Measurements from ENCODE around the gene NUTF2. TPM values are rescaled to one million over a fixed set of nuclear protein-coding genes. Genes with fewer than 3 reads are reported as not detected.

NUTF2 gene
- total and polyA plus RNA-seq, 9 donors = 35.9 to 105 (median 67.8) TPM

DNA sequence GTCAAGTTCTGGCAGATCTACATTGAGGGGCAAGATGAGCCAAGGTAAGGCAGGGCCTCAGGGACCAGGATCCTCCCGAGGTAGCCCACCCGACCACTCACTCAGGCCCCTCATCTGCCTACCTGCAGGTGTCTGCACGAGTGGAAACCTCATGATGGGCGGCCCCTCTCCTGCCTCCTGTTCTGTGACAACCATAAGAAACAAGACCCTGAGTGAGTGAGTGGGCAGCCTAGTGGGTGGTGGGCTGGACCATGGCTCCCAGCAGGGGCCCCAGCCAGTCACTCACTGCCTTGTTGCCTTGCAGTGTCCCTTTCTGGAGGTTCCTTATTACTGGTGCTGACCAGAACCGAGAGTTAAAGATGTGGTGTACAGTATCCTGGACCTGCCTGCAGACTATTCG, 31.5 kb downstream of the NUTF2 start:
- 79 to 93% (median 90%) methylated on average over 6 of the region's 6 CpGs for WGBS, 3 donors
- H3K27me3 ChIP-seq = no peaks in the 10 kb centered on the region
- H3K4me3 ChIP-seq = no peak overlapping the region
- H3K4me1 ChIP-seq (ENCODE audit: insufficient read depth) = peaks cover 4% of the 10 kb centered on the region
- no peaks in the 10 kb centered on the region for H3K9me3 ChIP-seq
- no peak for DNase-seq
- TF ChIP-seq EP300 (IDR thresholded peaks at IDR 0.05) = no peak
- TF ChIP-seq, protein P1, sequence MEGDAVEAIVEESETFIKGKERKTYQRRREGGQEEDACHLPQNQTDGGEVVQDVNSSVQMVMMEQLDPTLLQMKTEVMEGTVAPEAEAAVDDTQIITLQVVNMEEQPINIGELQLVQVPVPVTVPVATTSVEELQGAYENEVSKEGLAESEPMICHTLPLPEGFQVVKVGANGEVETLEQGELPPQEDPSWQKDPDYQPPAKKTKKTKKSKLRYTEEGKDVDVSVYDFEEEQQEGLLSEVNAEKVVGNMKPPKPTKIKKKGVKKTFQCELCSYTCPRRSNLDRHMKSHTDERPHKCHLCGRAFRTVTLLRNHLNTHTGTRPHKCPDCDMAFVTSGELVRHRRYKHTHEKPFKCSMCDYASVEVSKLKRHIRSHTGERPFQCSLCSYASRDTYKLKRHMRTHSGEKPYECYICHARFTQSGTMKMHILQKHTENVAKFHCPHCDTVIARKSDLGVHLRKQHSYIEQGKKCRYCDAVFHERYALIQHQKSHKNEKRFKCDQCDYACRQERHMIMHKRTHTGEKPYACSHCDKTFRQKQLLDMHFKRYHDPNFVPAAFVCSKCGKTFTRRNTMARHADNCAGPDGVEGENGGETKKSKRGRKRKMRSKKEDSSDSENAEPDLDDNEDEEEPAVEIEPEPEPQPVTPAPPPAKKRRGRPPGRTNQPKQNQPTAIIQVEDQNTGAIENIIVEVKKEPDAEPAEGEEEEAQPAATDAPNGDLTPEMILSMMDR (IDR thresholded peaks at IDR 0.05) = no peak
- no peak for TF ChIP-seq POLR2A (IDR thresholded peaks at IDR 0.05)
- intact Hi-C loops (cut with DNase I) = no loop called here
- no peak overlapping the region for H3K27ac ChIP-seq
- H3K36me3 ChIP-seq = no peaks in the 10 kb centered on the region

DNA sequence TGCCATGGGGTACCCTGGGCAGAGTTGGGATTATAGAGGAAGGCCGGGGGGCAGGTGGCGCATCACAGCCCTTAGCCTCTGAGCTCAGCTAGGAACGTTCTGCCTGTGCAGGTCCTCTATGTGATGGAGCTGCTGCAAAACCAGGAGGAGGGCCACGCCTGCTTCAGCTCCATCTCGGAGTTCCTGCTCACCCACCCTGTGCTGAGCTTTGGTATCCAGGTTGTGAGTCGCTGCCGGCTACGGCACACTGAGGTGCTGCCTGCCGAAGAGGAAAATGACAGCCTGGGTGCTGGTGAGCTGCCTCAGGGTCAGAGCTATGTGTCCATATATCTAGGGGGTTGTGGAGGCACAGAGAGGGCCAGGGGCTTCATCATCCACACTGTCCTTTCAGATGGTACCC, 32.1 kb downstream of the NUTF2 start:
- no peak for DNase-seq
- peaks cover 4% of the 10 kb centered on the region for H3K4me1 ChIP-seq (ENCODE audit: insufficient read depth)
- no peaks in the 10 kb centered on the region for H3K9me3 ChIP-seq
- H3K4me3 ChIP-seq = no peak overlapping the region
- 89 to 98% (median 90%) methylated on average over 9 of the region's 9 CpGs for WGBS, 3 donors
- H3K27me3 ChIP-seq = no peaks in the 10 kb centered on the region
- H3K36me3 ChIP-seq = no peaks in the 10 kb centered on the region
- H3K27ac ChIP-seq = no peak overlapping the region
- TF ChIP-seq, protein P1 (IDR thresholded peaks at IDR 0.05) = no peak
- TF ChIP-seq EP300 (IDR thresholded peaks at IDR 0.05) (no peak), POLR2A (IDR thresholded peaks at IDR 0.05) (no peak)
- intact Hi-C loops (cut with DNase I) = no loop called here

DNA sequence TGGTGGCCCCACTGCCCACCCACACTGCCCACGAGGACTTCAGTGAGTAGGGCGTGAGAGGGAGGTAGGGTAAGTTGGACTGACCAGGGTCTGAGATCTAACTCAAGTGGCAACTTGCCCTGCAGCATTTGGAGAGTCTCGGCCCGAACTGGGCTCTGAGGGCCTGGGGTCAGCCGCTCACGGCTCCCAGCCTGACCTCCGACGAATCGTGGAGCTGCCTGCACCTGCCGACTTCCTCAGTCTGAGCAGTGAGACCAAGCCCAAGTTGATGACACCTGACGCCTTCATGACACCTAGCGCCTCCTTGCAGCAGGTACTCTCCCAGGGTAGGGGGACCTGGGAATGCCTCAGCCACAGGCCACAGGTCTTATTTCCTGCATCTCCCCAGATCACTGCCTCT, 32.7 kb downstream of the NUTF2 start:
- no peak for DNase-seq
- H3K27me3 ChIP-seq = no peaks in the 10 kb centered on the region
- TF ChIP-seq EP300 (IDR thresholded peaks at IDR 0.05) = no peak
- H3K9me3 ChIP-seq = no peaks in the 10 kb centered on the region
- intact Hi-C loops (cut with DNase I) = no loop called here
- H3K4me1 ChIP-seq (ENCODE audit: insufficient read depth) = peaks cover 9% of the 10 kb centered on the region
- no peak overlapping the region for H3K27ac ChIP-seq
- 82 to 92% (median 88%) methylated on average over 12 of the region's 12 CpGs for WGBS, 3 donors
- H3K4me3 ChIP-seq = no peak overlapping the region
- no peaks in the 10 kb centered on the region for H3K36me3 ChIP-seq

GRCh38 chr16:67879936-67880335, 33.2 kb downstream of the NUTF2 start:
- intact Hi-C loops (cut with DNase I) = loop anchor here in 3 of 4 donors (5.0 kb wide), 1 partner anchor 47 kb away; no protein-coding TSS in a partner anchor
- no peak for DNase-seq
- H3K9me3 ChIP-seq = no peaks in the 10 kb centered on the region
- TF ChIP-seq POLR2A (IDR thresholded peaks at IDR 0.05) = no peak
- TF ChIP-seq EP300 (IDR thresholded peaks at IDR 0.05) = no peak
- TF ChIP-seq, protein P1 (IDR thresholded peaks at IDR 0.05) = no peak
- H3K27me3 ChIP-seq = no peaks in the 10 kb centered on the region
- WGBS, 3 donors = 76 to 93% (median 82%) methylated on average over 3 to 5 of the region's 5 CpGs
- no peak overlapping the region for H3K27ac ChIP-seq
- H3K4me1 ChIP-seq (ENCODE audit: insufficient read depth) = peaks cover 10% of the 10 kb centered on the region
- H3K4me3 ChIP-seq = no peak overlapping the region
- no peaks in the 10 kb centered on the region for H3K36me3 ChIP-seq

DNA sequence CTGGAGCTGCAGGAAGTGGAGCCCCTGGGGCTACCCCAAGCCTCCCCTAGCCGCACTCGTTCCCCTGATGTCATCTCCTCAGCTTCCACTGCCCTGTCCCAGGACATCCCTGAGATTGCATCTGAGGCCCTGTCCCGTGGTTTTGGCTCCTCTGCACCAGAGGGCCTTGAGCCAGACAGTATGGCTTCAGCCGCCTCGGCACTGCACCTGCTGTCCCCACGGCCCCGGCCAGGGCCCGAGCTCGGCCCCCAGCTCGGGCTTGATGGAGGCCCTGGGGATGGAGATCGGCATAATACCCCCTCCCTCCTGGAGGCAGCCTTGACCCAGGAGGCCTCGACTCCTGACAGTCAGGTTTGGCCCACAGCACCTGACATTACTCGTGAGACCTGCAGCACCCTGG, 33.9 kb downstream of the NUTF2 start:
- 88 to 93% (median 88%) methylated on average over 12 to 13 of the region's 13 CpGs for WGBS, 3 donors
- Histone ChIP-seq H3K27me3 (no peaks in the 10 kb centered on the region), H3K4me3 (no peak overlapping the region), H3K9me3 (no peaks in the 10 kb centered on the region), H3K27ac (no peak overlapping the region), H3K4me1 (ENCODE audit: insufficient read depth) (peaks cover 6% of the 10 kb centered on the region), H3K36me3 (no peaks in the 10 kb centered on the region)
- TF ChIP-seq EP300 (IDR thresholded peaks at IDR 0.05) (no peak), POLR2A (IDR thresholded peaks at IDR 0.05) (no peak)
- TF ChIP-seq, protein P1 (IDR thresholded peaks at IDR 0.05) = no peak
- DNase-seq = no peak
- intact Hi-C loops (cut with DNase I) = loop anchor here in 3 of 4 donors (5.0 kb wide), 1 partner anchor 47 kb away; no protein-coding TSS in a partner anchor
